ENCODE data around the gene PAIP1. TPM values are rescaled to one million over a fixed set of nuclear protein-coding genes. Genes with fewer than 3 reads are reported as not detected.

Gene PAIP1
- total and polyA plus RNA-seq, 11 donors, result 84.7 to 173 (median 131) TPM

DNA sequence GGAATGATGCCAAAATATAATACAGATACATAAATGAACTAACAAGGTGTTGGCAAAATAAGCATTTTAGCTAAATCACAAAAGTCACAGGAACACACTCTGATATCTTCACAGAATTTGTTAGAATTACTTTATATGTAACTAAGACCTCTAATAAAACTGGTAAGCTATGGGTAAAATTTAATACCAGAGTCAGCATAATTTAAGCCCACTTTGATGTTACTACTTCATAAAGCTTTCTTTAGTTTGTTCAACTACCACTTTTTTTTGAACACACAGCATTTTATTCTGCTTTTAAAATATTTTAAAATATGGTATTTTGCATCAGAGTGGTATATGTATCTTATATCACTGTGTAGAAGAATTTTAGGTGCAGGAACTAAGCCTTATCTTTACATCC is 19.9 kb downstream of the PAIP1 start:
- Histone ChIP-seq H3K9me3 (no peaks in the 10 kb centered on the region), H3K4me1 (no peaks in the 10 kb centered on the region), H3K27me3 (no peaks in the 10 kb centered on the region), H3K36me3 (peaks cover 4 to 99% (median 96%) of the 10 kb centered on the region in 9 donors), H3K4me3 (no peak overlapping the region), H3K27ac (no peak overlapping the region)
- ATAC-seq, result no peak
- DNase-seq, result no peak
- intact Hi-C loops (cut with DNase I), result no loop called here
- TF ChIP-seq, protein P1, sequence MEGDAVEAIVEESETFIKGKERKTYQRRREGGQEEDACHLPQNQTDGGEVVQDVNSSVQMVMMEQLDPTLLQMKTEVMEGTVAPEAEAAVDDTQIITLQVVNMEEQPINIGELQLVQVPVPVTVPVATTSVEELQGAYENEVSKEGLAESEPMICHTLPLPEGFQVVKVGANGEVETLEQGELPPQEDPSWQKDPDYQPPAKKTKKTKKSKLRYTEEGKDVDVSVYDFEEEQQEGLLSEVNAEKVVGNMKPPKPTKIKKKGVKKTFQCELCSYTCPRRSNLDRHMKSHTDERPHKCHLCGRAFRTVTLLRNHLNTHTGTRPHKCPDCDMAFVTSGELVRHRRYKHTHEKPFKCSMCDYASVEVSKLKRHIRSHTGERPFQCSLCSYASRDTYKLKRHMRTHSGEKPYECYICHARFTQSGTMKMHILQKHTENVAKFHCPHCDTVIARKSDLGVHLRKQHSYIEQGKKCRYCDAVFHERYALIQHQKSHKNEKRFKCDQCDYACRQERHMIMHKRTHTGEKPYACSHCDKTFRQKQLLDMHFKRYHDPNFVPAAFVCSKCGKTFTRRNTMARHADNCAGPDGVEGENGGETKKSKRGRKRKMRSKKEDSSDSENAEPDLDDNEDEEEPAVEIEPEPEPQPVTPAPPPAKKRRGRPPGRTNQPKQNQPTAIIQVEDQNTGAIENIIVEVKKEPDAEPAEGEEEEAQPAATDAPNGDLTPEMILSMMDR (IDR thresholded peaks at IDR 0.05), result no peak
- TF ChIP-seq POLR2A (IDR thresholded peaks at IDR 0.05), result no peak

DNA sequence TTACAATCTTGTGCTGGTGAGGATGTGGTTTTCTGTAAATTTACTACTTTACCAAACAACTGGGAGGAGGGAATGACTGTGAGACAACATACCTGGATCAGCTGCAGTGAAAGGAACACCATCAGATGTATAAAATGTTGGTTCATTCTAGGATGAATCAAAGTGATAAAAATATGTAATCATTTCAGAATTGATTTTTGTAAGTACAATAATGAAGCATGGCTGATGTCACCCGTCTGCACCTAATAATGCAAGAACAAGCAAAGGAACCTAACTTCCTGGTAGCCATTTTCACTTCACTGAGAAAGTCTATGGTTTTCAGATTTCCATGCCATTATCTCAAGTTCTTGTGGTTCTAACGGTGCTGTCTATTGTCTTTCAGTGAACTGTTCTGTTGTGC is 23.2 kb downstream of the PAIP1 start:
- DNase-seq, result no peak
- H3K36me3 ChIP-seq, result peaks cover 4 to 100% (median 96%) of the 10 kb centered on the region in 9 donors
- no peak overlapping the region for H3K4me3 ChIP-seq
- intact Hi-C loops (cut with DNase I), result no loop called here
- no peak overlapping the region for H3K27ac ChIP-seq
- H3K9me3 ChIP-seq, result no peaks in the 10 kb centered on the region
- H3K27me3 ChIP-seq, result no peaks in the 10 kb centered on the region
- TF ChIP-seq, protein P1 (IDR thresholded peaks at IDR 0.05), result no peak
- TF ChIP-seq POLR2A (IDR thresholded peaks at IDR 0.05), result no peak
- ATAC-seq, result no peak
- 71 to 79% (median 79%) methylated on average over 2 of the region's 2 CpGs for WGBS, 4 donors
- no peaks in the 10 kb centered on the region for H3K4me1 ChIP-seq

DNA sequence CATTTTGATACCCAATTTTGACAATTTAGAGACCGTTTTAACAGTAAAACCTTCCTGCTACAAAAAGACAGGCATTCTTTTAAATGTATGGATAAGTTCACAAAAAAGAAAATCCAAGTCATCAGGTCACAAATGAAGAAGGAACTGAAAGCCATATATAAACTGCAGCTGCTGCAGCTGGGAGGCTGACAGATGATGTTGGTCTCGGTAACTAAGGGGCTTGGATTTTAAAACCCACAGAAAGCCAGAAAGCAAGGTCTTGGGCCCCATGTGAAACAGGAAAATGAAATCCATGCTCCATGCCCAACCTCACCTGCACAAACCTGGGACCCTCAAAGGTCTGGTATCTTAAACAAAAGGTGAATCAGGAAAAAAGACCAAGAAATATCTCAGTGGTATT is 26.2 kb downstream of the PAIP1 start:
- no peak overlapping the region for H3K4me3 ChIP-seq
- 89 to 96% (median 94%) methylated on average over 2 of the region's 2 CpGs for WGBS, 4 donors
- H3K27me3 ChIP-seq, result no peaks in the 10 kb centered on the region
- no peaks in the 10 kb centered on the region for H3K9me3 ChIP-seq
- no peaks in the 10 kb centered on the region for H3K4me1 ChIP-seq
- intact Hi-C loops (cut with DNase I), result loop anchor here in 1 of 10 donors (1.0 kb wide), 1 partner anchor 10 kb away; no protein-coding TSS in a partner anchor
- H3K36me3 ChIP-seq, result peaks cover 4 to 99% (median 87%) of the 10 kb centered on the region in 9 donors
- H3K27ac ChIP-seq, result no peak overlapping the region
- ATAC-seq (no peak), DNase-seq (no peak)
- no peak for TF ChIP-seq POLR2A (IDR thresholded peaks at IDR 0.05)
- TF ChIP-seq, protein P1 (IDR thresholded peaks at IDR 0.05), result no peak

DNA sequence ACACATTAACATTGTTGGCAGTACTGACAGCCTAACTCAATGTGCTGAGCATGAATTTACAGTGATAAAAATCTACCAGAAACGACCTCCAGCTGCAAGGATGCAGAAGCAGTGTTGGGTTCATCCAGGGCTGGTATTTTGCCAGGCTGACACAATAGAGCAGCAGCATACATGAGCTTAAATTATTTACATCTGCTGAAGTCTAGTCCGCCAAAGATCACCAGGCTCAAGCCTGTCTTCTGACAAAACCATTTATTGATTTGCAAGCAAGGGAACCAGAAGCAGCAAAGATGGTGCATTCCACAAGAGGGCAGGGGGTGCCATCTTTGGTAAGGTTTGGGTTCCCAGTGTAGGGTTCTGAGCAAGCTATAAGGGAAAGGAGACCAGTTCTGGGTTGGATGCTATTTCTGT is 33.2 kb downstream of the PAIP1 start:
- intact Hi-C loops (cut with DNase I), result no loop called here
- no peak for DNase-seq
- no peak overlapping the region for H3K27ac ChIP-seq
- no peak for TF ChIP-seq POLR2A (IDR thresholded peaks at IDR 0.05)
- TF ChIP-seq, protein P1 (IDR thresholded peaks at IDR 0.05), result no peak
- no peaks in the 10 kb centered on the region for H3K9me3 ChIP-seq
- H3K36me3 ChIP-seq, result peaks cover 0 to 56% (median 46%) of the 10 kb centered on the region in 9 donors
- H3K27me3 ChIP-seq, result no peaks in the 10 kb centered on the region
- no peaks in the 10 kb centered on the region for H3K4me1 ChIP-seq
- H3K4me3 ChIP-seq, result no peak overlapping the region
- no peak for ATAC-seq
- WGBS, 4 donors, result 53 to 68% (median 64%) methylated on average over 2 of the region's 2 CpGs
